ENCODE results near the gene MCU.
"Not testable (repeated sequence)": the region's sequence is repeated elsewhere in the genome, so short reads cannot be mapped to it uniquely, and the experiment has no call there.

Gene MCU

GRCh38 chr10:72858067-72858466 lies 166.1 kb downstream of the MCU start:
- in situ Hi-C loops (cut with MboI; ENCODE audit: low pct_unique_long_range_greater_than_20kb, low sequenced_read_pairs), result loop anchor here (25.0 kb wide), 1 partner anchor 496 kb away; the partner anchor contains the start of gene DNAJB12
- no peak for DNase-seq

- no peak for DNase-seq
- in situ Hi-C loops (cut with MboI; ENCODE audit: low pct_unique_long_range_greater_than_20kb, low sequenced_read_pairs), result loop anchor here (25.0 kb wide), 1 partner anchor 501 kb away; the partner anchor contains the start of gene DNAJB12
Measured at GRCh38 chr10:72862957-72863356, 171.0 kb downstream of the MCU start.

- peak; percentile 35 for DNase-seq
- in situ Hi-C loops (cut with MboI; ENCODE audit: low pct_unique_long_range_greater_than_20kb, low sequenced_read_pairs), result no loop called here
Measured at GRCh38 chr10:72875250-72876055, 183.5 kb downstream of the MCU start.

- no peak for DNase-seq
- in situ Hi-C loops (cut with MboI; ENCODE audit: low pct_unique_long_range_greater_than_20kb, low sequenced_read_pairs), result no loop called here
Measured at GRCh38 chr10:72879245-72879644, 187.3 kb downstream of the MCU start.

GRCh38 chr10:72881291-72881690 lies 189.3 kb downstream of the MCU start:
- DNase-seq, result no peak
- in situ Hi-C loops (cut with MboI; ENCODE audit: low pct_unique_long_range_greater_than_20kb, low sequenced_read_pairs), result no loop called here

GRCh38 chr10:72883861-72884260 lies 191.9 kb downstream of the MCU start:
- DNase-seq, result no peak
- in situ Hi-C loops (cut with MboI; ENCODE audit: low pct_unique_long_range_greater_than_20kb, low sequenced_read_pairs), result no loop called here

GRCh38 chr10:72885953-72886352 lies 194.0 kb downstream of the MCU start:
- in situ Hi-C loops (cut with MboI; ENCODE audit: low pct_unique_long_range_greater_than_20kb, low sequenced_read_pairs), result no loop called here
- DNase-seq, result no peak

- DNase-seq, result no peak
- in situ Hi-C loops (cut with MboI; ENCODE audit: low pct_unique_long_range_greater_than_20kb, low sequenced_read_pairs), result no loop called here
Measured at GRCh38 chr10:72886621-72887020, 194.7 kb downstream of the MCU start.

- in situ Hi-C loops (cut with MboI; ENCODE audit: low pct_unique_long_range_greater_than_20kb, low sequenced_read_pairs), result no loop called here
- DNase-seq, result peak; percentile 59
Measured at GRCh38 chr10:72887043-72887442, 195.1 kb downstream of the MCU start.

- in situ Hi-C loops (cut with MboI; ENCODE audit: low pct_unique_long_range_greater_than_20kb, low sequenced_read_pairs), result no loop called here
- no peak for DNase-seq
Measured at GRCh38 chr10:72888151-72888638, 196.3 kb downstream of the MCU start.

- in situ Hi-C loops (cut with MboI; ENCODE audit: low pct_unique_long_range_greater_than_20kb, low sequenced_read_pairs), result no loop called here
- no peak for DNase-seq
Measured at GRCh38 chr10:72889391-72889831, 197.5 kb downstream of the MCU start.

GRCh38 chr10:72890086-72890485 lies 198.1 kb downstream of the MCU start:
- in situ Hi-C loops (cut with MboI; ENCODE audit: low pct_unique_long_range_greater_than_20kb, low sequenced_read_pairs), result no loop called here
- DNase-seq, result no peak

GRCh38 chr10:72893136-72893798 lies 201.3 kb downstream of the MCU start, which contains the start of gene OIT3:
OIT3 (plus strand) TSS chr10:72893739; CDS start chr10:72893799, 60 bp downstream.
- DNase-seq, result no peak
- in situ Hi-C loops (cut with MboI; ENCODE audit: low pct_unique_long_range_greater_than_20kb, low sequenced_read_pairs), result no loop called here

GRCh38 chr10:72895236-72895850 lies 203.4 kb downstream of the MCU start:
- in situ Hi-C loops (cut with MboI; ENCODE audit: low pct_unique_long_range_greater_than_20kb, low sequenced_read_pairs), result no loop called here
- DNase-seq, result no peak

GRCh38 chr10:72898616-72899015 lies 206.7 kb downstream of the MCU start:
- in situ Hi-C loops (cut with MboI; ENCODE audit: low pct_unique_long_range_greater_than_20kb, low sequenced_read_pairs), result no loop called here

GRCh38 chr10:72899545-72899944 lies 207.6 kb downstream of the MCU start:
- no peak for DNase-seq
- in situ Hi-C loops (cut with MboI; ENCODE audit: low pct_unique_long_range_greater_than_20kb, low sequenced_read_pairs), result no loop called here

More at GRCh38 chr10:72898616-72899015, 206.7 kb downstream of the MCU start:
- no peak for DNase-seq

GRCh38 chr10:72903941-72904446 lies 212.1 kb downstream of the MCU start:
- in situ Hi-C loops (cut with MboI; ENCODE audit: low pct_unique_long_range_greater_than_20kb, low sequenced_read_pairs), result not testable (repeated sequence)

GRCh38 chr10:72904806-72905205 lies 212.9 kb downstream of the MCU start:
- in situ Hi-C loops (cut with MboI; ENCODE audit: low pct_unique_long_range_greater_than_20kb, low sequenced_read_pairs), result no loop called here
- DNase-seq, result no peak

More at GRCh38 chr10:72903941-72904446, 212.1 kb downstream of the MCU start:
- not testable (repeated sequence) for DNase-seq

- no peak for DNase-seq
- in situ Hi-C loops (cut with MboI; ENCODE audit: low pct_unique_long_range_greater_than_20kb, low sequenced_read_pairs), result no loop called here
Measured at GRCh38 chr10:72906446-72906845, 214.5 kb downstream of the MCU start.
